Measurements from ENCODE around the gene ZNF454.

The ZNF454 gene

DNA sequence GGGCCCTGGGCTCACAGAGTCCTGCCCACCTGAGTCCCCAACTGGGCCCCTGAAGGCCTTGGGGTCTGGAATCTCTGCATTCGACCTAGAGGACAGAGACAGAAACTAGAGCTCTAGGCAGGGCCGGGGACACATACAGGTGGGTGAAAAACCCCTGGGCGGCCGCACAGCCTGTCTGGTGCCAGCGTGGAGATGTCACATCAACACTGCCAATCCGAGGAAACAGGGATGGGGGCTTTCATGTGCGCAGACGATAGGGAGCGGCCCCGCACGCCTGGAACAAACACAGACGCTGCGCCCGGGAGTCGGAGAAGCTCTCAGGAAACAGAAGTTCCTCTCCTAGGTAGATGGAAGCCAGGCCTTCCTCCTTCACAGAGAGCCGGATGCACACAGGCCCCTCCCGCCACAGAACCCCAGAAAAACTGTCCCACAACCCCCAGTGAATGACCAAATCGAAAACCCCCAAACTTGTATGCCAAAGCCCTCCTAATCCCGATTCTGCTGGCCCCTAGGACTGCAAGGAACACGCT, 52.3 kb downstream of the ZNF454 start:
- no peak for DNase-seq

DNA sequence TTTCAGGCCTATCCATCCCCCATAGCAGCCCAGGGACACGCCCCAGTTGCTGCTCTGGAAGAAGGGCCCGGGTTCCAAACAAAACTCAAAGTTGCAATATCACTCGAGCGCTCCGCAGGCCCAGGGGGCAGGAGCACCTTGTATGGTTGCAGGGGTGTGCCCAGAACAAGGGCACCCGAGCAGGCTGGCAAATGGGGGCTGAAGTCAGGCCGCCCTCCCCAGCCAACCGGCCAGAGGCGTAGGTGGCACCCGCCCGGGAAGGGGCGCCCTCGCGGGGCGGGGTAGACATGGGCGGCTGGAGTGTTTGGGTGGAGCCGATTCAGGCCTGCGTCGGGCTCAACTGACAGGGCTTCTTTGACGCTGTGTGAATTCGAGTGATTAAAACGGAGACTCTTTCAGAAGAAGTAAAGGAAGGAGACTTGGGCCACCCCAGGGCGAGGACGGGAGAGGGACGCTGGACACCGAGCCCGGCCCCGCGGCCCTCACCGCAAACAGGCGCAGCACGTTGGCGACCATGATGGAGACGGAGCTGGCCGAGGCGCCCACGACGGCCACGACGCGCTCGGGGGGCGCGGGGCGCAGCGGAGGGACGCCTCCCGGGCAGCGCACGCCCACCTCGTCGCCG, 53.1 kb downstream of the ZNF454 start:
- no peak for DNase-seq

DNA sequence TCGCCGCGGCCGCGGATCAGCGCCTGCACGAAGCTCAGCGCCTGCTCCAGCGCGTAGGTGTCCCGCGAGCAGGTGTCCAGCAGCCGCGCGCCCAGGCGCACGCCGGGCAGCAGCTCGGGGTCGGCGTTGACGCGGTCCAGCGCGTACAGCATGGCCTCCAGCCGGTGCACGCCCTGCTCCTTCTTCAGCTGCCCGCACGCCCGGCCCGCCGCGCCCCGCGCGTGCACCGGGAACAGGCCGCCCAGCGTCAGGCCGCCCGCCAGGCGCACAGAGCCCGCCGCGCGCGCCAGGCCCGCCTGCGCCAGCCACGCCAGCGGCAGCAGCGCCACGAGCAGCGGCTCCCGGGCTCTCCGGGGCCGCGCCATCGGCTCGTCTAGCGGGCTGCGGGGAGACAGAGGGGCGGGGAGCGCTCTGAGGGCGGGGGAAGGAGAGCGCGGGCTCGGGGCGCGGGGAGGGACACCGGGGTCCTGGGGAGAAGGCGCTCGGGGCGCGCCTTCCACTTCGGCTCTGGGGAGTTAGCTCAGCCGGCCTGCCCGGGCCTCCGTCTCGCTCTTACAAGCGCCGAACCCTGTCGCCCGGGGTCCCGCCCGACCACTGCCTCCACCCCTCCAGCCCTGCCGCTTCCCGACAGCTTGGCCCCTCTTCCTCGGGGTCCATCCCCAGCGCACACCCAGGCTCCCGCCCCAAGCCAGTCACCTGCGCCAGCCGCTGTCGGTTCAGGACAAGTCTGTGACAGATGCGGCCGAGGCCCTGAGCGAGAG, 53.8 kb downstream of the ZNF454 start, which contains the start of gene GRM6:
GRM6 (minus strand) TSS at position 741 of the 761 bp plus-strand sequence; CDS start at position 365, 376 bp downstream.
- no peak for DNase-seq

DNA sequence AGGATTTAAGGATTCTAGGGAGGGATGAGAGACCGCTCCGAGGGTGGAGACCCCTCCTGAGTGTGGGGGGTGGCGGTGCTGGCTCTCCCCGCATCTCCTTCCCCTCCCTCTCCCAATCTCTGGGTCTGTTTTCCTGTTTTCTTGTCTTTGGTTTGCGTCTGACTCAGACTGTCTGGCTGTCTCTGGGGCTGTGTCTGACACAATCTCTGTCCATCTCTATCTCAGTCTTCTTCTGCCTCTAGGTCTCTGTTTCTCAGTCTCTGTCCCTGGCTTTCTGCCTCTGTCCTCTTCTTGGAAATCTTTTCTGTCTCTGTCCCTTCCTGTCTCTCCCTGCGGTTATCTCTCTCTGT, 54.3 kb downstream of the ZNF454 start:
- no peak for DNase-seq

DNA sequence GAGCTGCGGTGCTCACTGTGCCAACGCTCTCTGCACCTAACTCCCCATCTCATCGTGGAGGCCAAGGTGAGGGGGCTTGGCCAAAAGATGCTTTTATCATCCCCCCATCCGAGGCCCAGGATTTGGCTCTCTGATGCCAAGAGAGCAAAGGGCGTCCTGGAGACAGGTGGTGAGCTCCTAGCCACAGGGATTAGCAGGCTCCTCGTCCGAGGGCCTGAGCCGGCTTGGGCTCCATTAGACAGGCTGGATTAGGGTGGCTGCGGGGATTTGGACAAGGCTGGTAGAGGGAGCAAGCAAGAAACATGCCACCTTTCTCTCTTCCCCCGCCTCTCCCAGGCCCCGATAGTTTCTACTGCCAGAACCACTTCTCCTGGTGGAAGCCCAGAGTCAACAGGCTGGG, 55.2 kb downstream of the ZNF454 start:
- no peak for DNase-seq

DNA sequence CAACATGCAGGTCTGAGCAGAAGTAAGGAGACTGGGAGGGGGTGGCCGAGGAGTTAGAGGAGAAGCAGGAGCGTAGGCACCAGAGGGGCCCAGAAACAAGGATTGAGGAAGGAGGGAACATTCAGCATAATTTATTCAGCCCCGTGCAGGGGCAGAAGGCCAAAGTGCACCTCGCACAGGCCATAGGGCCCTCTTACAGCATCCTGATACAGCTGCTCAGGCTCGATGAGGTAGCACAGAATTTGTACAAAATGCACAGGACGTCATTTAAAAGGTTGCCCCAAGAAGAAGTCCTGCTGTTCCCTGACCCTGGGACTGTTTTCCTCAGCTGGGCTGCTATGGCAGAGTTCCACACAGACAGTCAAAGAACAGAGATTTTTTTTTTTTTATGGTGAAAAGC, 56.2 kb downstream of the ZNF454 start:
- DNase-seq, result no peak

DNA sequence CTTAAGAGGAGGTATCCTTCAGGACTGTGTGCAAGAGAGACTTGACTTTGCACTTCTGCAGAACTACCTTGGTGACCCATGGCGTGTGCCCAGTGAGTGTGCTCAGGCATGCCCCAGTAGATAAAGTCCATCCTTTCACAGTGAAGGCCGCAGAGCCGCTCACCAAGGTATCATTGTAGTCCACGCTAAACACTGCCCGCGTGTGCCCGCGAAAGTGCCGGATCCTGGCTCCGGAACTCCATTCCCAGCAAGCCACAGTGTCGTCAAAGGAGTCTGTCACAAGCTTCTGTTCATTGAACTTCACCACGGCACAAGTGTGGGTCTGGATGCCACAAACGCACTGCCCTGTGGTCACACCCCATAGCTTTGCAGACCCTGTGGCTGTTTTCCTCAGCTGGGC, 57.4 kb downstream of the ZNF454 start:
- DNase-seq, result no peak

DNA sequence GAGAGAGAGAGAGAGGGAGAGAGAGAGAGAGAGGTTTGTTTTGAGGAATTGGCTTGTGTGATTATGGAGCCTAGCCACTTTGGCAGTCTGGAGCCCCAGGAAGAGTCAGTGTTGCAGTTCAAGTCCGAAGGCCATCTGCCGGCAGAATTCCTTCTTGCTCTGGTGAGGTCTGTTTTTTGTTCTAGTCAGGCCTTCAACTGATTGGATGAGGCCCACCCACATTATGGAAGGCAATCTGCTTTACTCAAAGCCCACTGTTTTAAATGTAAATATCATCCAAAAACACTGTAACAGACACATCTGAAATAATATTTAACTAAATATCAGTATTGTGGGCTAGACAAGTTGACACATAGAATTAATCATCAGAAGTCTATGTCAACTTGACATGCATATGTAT, 65.6 kb downstream of the ZNF454 start:
- DNase-seq, result no peak

DNA sequence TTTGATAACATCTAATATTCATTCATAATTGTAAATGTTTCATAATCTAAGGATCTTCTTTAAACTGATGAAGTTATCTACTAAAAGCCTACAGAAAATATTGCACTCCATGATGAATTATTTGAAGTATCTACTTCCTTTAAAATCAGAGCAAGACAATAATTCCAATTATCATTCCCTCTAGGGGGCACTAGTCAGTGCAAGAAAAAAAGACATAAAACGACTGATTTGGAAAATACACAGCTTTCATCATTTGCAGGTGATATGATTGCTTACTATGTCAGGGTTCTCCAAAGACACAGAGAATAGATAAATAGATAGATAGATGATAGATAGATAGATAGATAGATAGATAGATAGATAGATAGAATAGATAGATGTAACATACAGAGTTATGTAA, 67.7 kb downstream of the ZNF454 start:
- DNase-seq, result no peak

Measured in T-helper 9 cell (primary cell).